ENCODE data around the gene GNB1L.

Gene GNB1L

DNA sequence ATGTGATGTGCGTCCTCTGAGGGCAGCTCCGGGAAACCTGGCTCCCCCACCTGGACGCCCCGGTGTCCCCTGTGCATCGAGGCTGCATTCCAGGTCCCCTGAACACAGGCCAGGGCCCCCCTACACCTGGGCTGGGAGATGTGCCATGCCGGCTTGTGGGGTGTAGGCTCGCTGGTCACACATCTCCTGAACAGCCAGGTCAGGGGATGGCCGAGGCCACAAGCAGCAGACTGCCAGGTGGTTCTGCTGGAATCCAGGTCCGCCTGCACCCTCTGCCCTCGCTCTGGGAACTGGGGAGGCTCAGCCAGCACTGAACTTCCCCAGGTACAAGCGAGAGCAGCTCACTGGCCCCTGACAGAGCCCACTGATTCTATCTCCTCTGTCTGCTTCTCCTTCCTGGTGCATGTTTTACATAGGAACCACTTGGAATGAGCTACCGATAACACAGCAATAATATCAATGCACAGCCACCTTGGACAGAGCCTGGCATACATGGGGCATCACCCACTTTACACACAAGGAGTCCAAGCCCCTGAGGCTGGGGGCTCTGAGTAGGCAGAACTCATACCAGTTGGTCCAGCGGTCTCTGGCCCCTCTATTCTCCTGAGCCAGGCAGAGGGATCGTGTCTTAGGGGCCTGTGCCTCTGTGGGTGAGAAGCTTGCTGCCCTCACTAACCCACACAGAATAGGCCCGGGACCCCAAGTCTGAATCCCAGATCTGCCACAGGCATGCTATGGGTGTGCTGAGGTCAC, 47.3 kb downstream of the GNB1L start:
- DNase-seq: no peak

DNA sequence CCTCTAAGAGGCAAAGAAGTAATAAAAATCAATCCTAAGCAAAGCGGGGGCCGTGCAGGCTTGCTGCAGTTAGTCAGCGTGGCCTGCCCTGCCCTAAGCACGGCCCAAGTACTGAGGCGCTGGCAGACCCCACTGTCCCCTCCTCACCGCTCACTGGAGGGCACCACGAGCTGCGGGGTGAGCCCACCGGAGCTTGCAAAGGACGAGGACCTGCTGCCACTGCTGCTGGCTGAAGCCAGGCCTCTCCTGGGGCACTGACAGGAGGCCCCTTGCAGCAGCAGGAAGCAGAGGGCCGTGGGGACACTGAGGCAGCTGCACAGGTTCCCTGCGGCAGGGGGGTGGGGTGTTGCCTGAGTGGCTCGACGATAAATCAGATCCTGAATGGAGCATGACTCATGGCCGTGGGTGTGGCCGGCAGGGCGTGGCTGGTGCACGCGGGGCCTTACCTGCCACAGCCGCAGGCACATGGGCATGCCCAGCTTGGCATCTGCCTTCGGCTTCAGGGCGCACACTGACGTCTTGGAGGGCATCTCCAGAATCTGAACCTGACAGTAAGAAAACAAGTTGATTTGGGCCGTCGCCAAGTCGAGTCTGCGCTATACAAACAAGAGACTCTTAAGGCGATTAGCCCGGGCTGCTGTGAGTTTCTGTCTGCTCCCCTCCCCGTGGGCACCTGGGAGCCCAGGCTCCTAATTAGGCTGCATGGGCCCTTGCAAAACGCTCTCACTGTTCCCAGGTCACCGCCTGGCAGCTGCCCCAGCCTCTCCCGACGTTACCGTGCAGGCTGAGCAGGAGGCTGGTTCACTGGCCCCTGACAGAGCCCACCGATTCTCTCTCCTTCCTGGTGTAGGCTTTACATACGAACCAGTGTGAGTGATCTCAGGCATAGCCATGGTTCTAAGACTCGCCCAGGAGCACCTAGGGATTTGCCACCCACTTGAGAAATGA, 48.2 kb downstream of the GNB1L start:
- no peak for DNase-seq

GRCh38 chr22:19805821-19806212, 48.9 kb downstream of the GNB1L start:
- no peak for DNase-seq

- no peak for DNase-seq
Observed at GRCh38 chr22:19803736-19804267, 50.9 kb downstream of the GNB1L start.

- no peak for DNase-seq
Observed at GRCh38 chr22:19802894-19803735, 51.6 kb downstream of the GNB1L start.

DNA sequence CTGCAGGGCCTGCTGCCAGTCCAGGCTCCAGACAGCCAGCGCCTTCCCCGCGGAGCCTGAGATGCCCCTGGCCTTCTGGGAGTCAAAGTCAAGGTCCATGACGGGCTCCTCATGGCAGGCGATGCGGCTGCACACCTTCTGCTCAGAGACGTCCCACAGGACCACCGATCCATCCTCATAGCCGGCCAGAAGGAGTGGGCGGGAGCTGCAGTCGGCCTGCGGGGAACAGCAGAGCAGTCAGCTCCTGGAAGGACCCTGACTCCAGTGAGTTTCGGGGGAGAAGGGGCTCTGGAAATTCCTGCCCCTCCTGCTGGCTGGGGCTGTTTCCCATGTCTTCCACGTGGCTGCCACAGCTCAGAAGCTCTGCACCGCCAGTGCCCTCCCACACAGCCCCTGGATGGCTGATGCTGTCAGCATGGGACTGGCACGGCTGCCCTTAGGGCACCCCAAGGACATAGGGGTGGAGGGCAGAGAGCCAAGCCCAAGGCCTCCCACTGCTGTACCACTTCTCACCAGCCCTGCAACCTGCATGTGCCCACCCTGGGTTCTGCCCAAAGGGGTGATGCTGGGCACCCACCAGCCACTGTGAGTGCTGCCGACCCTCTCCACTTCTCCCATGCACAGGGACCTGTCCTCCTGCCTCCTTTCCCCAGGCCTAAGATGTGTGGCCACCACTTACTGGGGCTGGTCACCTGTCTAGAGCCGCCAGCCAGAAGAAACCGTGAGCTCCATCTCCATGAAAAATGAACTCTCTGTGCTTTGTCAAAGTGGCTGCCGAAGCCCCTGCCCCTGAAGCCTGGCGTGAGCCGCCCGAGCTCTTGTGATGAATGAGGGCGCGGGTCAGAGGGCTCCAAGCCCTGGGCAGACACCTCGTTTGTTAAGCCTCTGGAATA, 52.4 kb downstream of the GNB1L start:
- no peak for DNase-seq

- no peak for DNase-seq
Observed at GRCh38 chr22:19801340-19802000, 53.2 kb downstream of the GNB1L start.

DNA sequence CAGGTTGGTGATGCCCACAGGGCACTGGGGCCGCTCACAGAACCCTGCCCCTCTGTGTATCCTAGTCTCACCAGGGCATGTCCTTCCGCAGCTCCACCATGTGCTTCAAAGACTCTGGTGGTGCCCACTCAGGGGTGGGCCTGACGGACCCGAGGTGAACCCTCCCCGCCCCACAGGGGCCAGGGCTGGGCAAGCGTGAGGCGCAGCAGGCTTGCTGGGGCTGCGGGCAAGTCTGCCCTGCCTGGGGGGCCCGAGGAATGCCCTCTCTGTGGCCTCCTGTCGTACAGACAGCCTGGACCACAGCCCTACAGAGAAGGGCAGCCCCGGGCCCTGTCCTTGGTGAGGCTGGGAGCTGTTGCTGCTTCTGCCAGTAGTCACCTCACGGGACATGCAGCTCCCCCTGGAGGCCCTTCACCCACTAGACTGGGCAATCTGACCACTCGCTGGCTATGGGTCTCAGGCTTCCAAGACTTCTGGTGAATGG, 53.9 kb downstream of the GNB1L start:
- no peak for DNase-seq

DNA sequence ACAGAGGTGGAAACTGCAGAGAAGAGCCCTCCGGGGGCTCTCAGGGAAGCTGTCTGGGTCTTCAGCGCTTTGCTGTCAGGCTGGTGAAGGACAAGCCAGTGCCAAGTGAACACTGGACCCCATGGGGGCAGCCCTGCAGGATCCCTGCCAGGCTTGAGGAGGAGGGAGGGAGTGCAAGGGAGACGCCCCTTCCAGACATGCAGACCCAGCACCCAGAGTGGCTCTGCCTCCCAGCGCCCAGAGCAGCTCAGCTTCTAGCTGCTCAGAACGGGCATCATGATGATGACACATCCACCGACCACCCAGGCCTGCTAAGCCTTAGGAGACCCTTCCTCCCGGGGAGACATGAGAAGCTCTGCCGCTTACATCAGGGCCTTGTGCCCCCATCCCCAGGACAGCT, 54.4 kb downstream of the GNB1L start:
- DNase-seq: no peak

GRCh38 chr22:19799322-19800190, 55.1 kb downstream of the GNB1L start:
- DNase-seq: no peak

GRCh38 chr22:19798891-19799293, 55.8 kb downstream of the GNB1L start:
- DNase-seq: no peak

DNA sequence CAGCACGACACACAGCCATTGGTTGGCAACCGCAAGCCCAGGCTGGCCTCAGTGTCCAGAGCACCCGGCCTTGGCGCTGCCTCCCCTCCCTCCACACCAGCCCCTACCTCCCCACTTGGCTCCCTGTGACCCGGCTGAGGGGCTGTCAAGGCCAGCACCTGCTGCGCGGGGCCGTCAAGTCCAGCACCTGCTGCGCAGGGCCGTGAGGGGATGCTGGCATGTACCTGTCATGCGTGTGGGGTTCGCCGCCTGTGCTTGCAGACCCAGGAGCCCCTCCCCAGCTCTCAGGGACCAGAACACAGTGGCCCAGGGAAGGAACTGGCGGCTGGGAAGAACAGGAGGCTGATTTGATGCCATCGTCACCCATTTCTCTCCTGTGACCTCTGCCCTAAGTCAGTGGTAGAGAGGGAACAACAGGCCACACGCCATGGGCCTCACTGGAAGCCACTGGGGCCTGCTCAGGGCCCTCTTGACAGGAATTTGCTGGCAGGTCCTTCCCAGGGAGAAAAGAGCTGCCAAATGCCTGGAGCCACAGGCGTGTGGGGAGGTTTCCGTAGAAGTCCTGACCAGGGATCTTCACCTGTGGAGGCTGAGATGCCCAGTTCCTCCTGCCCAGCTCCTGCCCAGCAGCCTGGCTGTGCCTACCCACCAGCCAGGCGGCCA, 56.5 kb downstream of the GNB1L start:
- no peak for DNase-seq

DNA sequence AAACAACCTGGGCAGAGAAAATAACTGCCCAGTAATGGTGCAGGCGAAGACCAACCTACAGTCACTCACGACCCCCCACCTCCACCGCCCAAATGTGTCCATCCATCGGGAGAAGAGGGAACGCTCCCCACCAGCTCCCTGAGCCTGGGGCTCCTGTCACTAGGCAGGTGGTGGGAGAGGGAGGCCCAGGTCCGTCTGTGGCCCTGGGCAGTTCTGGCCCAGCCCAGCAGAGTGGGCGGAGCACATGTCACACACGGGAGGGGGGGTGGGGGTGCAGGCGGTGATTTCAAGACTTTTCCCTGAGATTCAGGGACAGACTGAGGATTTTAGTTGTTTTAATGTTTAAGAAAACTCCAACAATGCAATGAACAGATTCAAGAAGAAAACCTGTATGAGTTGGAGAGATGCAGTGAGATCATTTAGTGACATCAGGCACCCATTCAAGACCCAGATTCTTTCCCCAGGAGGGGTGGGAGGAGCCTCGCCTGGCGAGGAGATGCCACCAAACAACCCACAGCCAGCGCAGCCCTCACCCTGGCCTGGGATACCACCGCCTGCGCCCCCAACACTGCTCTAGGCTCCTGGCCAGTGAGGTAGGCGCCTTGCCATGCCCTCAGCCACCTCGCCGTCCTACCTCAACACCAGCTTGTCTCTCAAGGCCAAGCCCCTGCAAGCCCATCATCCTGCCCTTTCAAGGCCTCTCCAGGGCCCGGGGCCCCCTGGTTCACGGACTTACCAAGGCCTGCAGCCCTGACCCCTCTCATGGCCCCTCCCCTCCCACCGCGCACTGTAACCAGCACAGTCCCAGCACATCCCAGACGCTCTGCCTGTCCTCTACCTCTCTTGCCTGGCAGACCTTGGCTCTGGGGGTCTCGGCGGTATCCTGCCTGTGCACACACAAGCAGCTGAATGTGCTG, 57.3 kb downstream of the GNB1L start:
- no peak for DNase-seq

- DNase-seq: no peak
Observed at GRCh38 chr22:19796160-19796559, 58.5 kb downstream of the GNB1L start.

DNA sequence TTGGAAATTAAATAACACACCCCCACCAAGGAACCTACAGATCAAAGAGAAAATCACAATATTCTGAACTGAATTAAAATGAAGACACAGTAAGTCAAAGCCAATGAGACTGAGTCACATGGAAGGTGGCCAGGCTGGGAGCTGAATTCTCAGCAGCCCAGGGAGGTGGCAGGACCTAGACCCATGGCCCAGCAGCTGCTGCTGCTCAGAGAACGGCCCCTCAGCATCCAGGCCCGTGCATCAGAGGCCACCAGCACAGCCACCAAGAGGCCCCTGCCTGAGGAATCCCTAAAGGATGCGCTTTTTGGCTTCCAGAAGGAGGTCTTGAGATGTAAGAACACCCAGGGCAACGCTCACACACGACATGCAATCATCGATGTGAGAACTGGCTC, 59.1 kb downstream of the GNB1L start:
- DNase-seq: no peak

- DNase-seq: no peak
Observed at GRCh38 chr22:19793661-19794310, 60.9 kb downstream of the GNB1L start.

DNA sequence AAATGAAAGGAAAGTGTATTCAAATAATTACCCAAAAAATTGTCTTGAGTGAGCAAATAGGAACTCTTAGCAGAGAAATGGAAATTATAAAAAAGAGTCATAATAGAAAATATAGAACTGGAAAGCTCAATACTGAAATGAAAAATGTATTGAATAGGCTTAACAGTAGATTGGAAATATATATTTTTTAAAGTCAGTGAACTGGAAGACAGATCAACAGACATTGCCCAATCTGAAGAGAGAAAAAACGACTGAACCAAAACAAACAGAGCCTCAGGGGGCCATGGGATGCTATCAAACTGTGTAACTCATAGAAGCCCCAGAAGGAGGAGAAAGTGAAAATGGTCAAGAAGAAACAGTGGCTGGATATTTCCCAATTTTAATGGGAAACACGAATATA, 61.5 kb downstream of the GNB1L start:
- DNase-seq: no peak
